Activated T-helper 2 cell treated with anti-CD3 and anti-CD28 coated beads, Interferon-gamma antibody, Interleukin-2, Interleukin-4, amounts not matched to agents 10 μg/mL and 5 μg/mL and 100 μg/mL, durations not matched to agents 14 hours and 24 hours and 36 hours (primary cell): ENCODE results near the gene URI1. TPM values are rescaled to one million over a fixed set of nuclear protein-coding genes. Genes with fewer than 3 reads are reported as not detected.
"Not testable (repeated sequence)": the region's sequence is repeated elsewhere in the genome, so short reads cannot be mapped to it uniquely, and the experiment has no call there.

Source experiments
- DNase-seq: peaks from one replicate; pipeline ENCODE4 v3.0.0; 2021; ENCODE audit warnings: low spot score
- H3K27ac Mint-ChIP-seq: one replicate; pipeline ENCODE4 v1.8.0; 2021; ENCODE audit warnings: mixed read lengths
- H3K27me3 Mint-ChIP-seq: one replicate; pipeline ENCODE4 v1.8.0; 2021; ENCODE audit warnings: low read depth, mixed read lengths
- H3K36me3 Mint-ChIP-seq: one replicate; pipeline ENCODE4 v1.8.0; 2021; ENCODE audit warnings: low read depth, mixed read lengths
- H3K4me1 Mint-ChIP-seq: one replicate; pipeline ENCODE4 v1.8.0; 2021; ENCODE audit warnings: low read depth, mixed read lengths
- H3K4me3 Mint-ChIP-seq: one replicate; pipeline ENCODE4 v1.8.0; 2021; ENCODE audit warnings: low read depth, mild to moderate bottlenecking, moderate library complexity, mixed read lengths
- H3K9me3 Mint-ChIP-seq: one replicate; pipeline ENCODE4 v1.8.0; 2021; ENCODE audit warnings: mixed read lengths
- intact Hi-C: fragments of 100-400 bp; cut with micrococcal nuclease; formaldehyde crosslinking; loops from one replicate; pipeline ENCODE4 v1.15.1; 2023
- total RNA-seq: library from RNA; stranded (reverse); gene quantifications from 2 replicates; pipeline ENCODE4 v1.2.3, GENCODE V29; 2022

URI1 gene
- total RNA-seq, 1 donor from 2014 or later: 55.6 TPM

DNA sequence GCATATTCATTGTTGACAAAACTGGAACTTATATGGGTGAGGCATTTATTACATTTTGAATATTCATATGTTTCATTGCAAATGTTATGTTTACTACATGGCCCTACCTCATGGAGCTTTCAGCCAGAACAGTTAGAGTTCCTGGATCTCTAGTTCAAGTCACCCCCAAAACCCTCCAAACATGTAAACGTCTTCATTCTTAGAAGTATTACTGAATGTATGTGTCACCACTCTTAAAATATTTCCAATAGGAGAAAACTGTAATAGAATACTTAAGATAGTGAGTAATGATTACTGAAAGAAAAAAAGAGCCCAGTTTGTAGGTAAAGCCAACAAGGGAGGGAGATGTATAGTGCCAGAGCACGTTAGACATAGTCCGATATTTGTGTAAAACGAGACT lies 23.5 kb downstream of the URI1 start:
- Mint-ChIP-seq H3K36me3 (peaks cover 5% of the 10 kb centered on the region), H3K27me3 (no peaks in the 10 kb centered on the region), H3K9me3 (peaks cover 3% of the 10 kb centered on the region), H3K27ac (no peak overlapping the region), H3K4me1 (peaks cover 52% of the 10 kb centered on the region), H3K4me3 (no peak overlapping the region)
- DNase-seq: no peak
- intact Hi-C loops: no loop called here

DNA sequence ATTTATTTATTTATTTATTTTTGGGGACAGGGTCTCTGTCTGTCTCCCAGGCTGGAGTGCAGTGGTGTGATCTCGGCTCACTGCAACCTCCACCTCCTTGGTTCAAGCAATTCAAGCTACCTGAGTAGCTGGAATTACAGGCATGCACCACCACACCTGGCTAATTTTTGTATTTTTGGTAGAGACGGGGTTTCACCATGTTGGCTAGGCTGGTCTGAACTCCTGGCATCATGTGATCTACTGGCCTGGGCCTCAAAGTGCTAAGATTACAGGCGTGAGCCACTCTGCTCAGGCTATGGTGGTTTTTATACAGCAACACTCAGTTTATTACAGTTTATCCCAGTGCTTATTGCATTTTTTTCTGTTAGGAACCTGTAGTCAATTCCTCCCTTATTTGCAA lies 24.1 kb downstream of the URI1 start:
- intact Hi-C loops, H3K9me3 Mint-ChIP-seq, DNase-seq, H3K4me3 Mint-ChIP-seq, H3K27me3 Mint-ChIP-seq, H3K27ac Mint-ChIP-seq, H3K36me3 Mint-ChIP-seq: not testable (repeated sequence)
- peaks cover 50% of the 10 kb centered on the region for H3K4me1 Mint-ChIP-seq

- Mint-ChIP-seq H3K4me1 (peaks cover 48% of the 10 kb centered on the region), H3K27me3 (no peaks in the 10 kb centered on the region), H3K36me3 (no peaks in the 10 kb centered on the region), H3K9me3 (no peaks in the 10 kb centered on the region), H3K27ac (no peak overlapping the region), H3K4me3 (no peak overlapping the region)
- no peak for DNase-seq
- intact Hi-C loops: no loop called here
Measured at GRCh38 chr19:29966588-29967249, 24.7 kb downstream of the URI1 start.

- Mint-ChIP-seq H3K9me3 (no peaks in the 10 kb centered on the region), H3K4me1 (peaks cover 46% of the 10 kb centered on the region)
- intact Hi-C loops: no loop called here
Measured at GRCh38 chr19:29967623-29968022, 25.6 kb downstream of the URI1 start.

GRCh38 chr19:29969891-29970290 lies 27.9 kb downstream of the URI1 start:
- no peaks in the 10 kb centered on the region for H3K9me3 Mint-ChIP-seq
- intact Hi-C loops: no loop called here
- no peak overlapping the region for H3K4me3 Mint-ChIP-seq
- H3K27me3 Mint-ChIP-seq: no peaks in the 10 kb centered on the region
- no peak overlapping the region for H3K27ac Mint-ChIP-seq
- peaks cover 2% of the 10 kb centered on the region for H3K36me3 Mint-ChIP-seq
- no peak for DNase-seq
- H3K4me1 Mint-ChIP-seq: peaks cover 38% of the 10 kb centered on the region

More at GRCh38 chr19:29967623-29968022, 25.6 kb downstream of the URI1 start:
- no peak overlapping the region for H3K27ac Mint-ChIP-seq
- H3K27me3 Mint-ChIP-seq: no peaks in the 10 kb centered on the region
- no peaks in the 10 kb centered on the region for H3K36me3 Mint-ChIP-seq
- no peak for DNase-seq
- H3K4me3 Mint-ChIP-seq: no peak overlapping the region

DNA sequence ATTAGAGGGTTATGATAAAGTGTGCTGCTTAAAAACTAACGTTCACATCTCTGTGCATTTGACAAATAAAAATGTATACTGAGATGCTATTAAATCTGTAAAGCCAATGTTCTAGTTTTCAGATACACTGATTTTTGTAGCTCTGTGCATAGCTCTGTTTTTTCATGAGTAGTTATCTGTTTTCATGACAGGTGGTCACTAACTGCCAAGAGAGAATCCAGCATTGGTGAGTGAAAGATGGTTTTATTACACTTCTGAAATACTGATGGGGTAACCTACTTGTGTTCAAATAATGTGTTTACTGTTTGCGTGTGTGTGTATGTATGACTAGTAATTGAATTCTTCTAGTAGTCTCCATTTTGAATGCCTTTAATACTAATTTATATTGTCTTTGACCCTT lies 29.0 kb downstream of the URI1 start:
- peaks cover 2% of the 10 kb centered on the region for H3K36me3 Mint-ChIP-seq
- no peak for DNase-seq
- H3K27ac Mint-ChIP-seq: no peak overlapping the region
- H3K4me3 Mint-ChIP-seq: no peak overlapping the region
- no peaks in the 10 kb centered on the region for H3K9me3 Mint-ChIP-seq
- intact Hi-C loops: no loop called here
- no peaks in the 10 kb centered on the region for H3K27me3 Mint-ChIP-seq
- H3K4me1 Mint-ChIP-seq: peaks cover 30% of the 10 kb centered on the region

DNA sequence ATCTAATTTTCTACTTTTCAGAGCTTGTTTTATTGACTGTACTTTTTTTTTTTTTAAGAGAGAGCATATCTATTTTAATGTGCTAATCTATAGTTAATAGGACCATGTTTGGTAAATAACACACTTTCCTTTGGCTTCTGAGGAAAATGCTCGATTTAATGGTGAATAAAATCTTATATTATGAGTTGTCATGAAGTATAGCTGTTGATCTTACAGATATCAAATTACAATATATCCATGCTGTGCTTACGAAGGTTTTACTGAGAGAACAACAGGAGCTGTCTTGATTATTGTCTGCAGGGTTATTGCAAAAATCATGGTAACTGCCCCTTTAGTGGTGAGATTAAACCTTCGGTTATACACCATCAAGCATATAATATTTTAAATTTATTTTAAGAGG lies 29.6 kb downstream of the URI1 start:
- Mint-ChIP-seq H3K4me3 (no peak overlapping the region), H3K27me3 (no peaks in the 10 kb centered on the region), H3K36me3 (peaks cover 2% of the 10 kb centered on the region), H3K27ac (no peak overlapping the region), H3K9me3 (no peaks in the 10 kb centered on the region), H3K4me1 (peaks cover 31% of the 10 kb centered on the region)
- intact Hi-C loops: no loop called here
- no peak for DNase-seq

DNA sequence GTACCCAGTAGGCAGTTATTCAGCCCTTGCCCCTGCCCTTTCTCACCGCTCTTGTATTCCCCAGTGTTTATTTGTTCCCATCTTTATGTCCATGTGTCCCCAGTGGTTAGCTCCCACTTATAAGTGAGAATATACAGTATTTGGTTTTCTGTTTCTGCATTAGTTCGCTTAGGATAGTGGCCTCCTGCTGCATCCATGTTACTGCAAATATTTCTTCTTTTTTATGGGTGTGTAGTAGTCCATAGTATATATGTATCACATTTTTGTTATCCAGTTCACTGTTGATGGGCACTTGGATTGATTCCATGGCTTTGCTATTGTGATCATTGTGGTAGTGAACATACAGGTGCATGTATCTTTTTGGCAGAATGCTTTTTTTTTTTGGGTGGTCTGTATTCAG lies 32.7 kb downstream of the URI1 start:
- Mint-ChIP-seq H3K27me3 (no peaks in the 10 kb centered on the region), H3K36me3 (peaks cover 2% of the 10 kb centered on the region), H3K4me1 (peaks cover 27% of the 10 kb centered on the region), H3K9me3 (no peaks in the 10 kb centered on the region), H3K27ac (no peak overlapping the region), H3K4me3 (no peak overlapping the region)
- intact Hi-C loops: no loop called here
- DNase-seq: no peak

- no peak for DNase-seq
- Mint-ChIP-seq H3K36me3 (peaks cover 12% of the 10 kb centered on the region), H3K27ac (no peak overlapping the region), H3K9me3 (no peaks in the 10 kb centered on the region), H3K4me3 (no peak overlapping the region), H3K27me3 (no peaks in the 10 kb centered on the region), H3K4me1 (peaks cover 28% of the 10 kb centered on the region)
- intact Hi-C loops: no loop called here
Measured at GRCh38 chr19:29976151-29976943, 34.3 kb downstream of the URI1 start.

DNA sequence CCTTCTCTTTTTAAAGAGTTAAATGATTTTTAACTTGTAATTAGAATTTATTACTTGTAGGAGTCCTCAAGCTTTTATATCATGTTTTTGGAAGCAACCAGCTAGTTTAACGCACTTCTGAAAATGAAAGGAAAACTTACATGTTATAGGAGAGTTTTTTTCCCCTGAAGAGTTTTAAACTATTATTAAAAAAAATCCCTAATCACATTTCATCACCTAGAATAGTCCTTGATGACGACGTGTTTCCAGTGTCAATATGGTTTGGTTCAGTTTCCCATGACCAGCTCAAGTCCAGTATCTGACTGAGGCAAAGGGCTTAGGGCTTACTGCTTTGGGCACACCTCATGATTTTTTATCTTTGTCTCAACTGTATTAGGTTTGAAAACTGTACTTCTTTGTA lies 36.0 kb downstream of the URI1 start:
- intact Hi-C loops: no loop called here
- Mint-ChIP-seq H3K27ac (no peak overlapping the region), H3K4me1 (peaks cover 34% of the 10 kb centered on the region), H3K4me3 (no peak overlapping the region), H3K9me3 (no peaks in the 10 kb centered on the region), H3K27me3 (no peaks in the 10 kb centered on the region), H3K36me3 (peaks cover 14% of the 10 kb centered on the region)
- no peak for DNase-seq

GRCh38 chr19:29983568-29983967 lies 41.5 kb downstream of the URI1 start:
- Mint-ChIP-seq H3K36me3 (peaks cover 46% of the 10 kb centered on the region), H3K27ac (no peak overlapping the region), H3K4me1 (peaks cover 14% of the 10 kb centered on the region), H3K4me3 (no peak overlapping the region), H3K9me3 (no peaks in the 10 kb centered on the region), H3K27me3 (no peaks in the 10 kb centered on the region)
- intact Hi-C loops: no loop called here
- no peak for DNase-seq

DNA sequence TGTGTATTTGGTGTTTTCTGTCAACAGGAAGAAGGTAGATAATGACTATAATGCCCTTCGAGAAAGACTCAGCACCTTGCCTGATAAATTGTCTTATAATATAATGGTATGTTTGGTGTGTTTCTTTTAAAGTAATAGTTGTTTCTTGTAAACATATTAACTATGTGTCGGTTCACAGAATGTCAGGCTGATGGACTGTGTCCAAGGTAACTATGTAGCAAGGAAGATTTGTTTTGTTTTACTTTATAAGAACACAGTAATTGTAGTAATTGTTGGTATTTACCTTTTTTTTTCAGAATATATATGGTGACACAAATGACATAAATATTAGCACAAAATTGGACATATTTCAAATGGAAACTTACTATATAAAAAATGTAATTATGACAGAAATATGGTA lies 43.2 kb downstream of the URI1 start:
- peaks cover 52% of the 10 kb centered on the region for H3K36me3 Mint-ChIP-seq
- intact Hi-C loops: no loop called here

GRCh38 chr19:29988351-29988750 lies 46.3 kb downstream of the URI1 start:
- Mint-ChIP-seq H3K9me3 (peaks cover 13% of the 10 kb centered on the region), H3K4me3 (no peak overlapping the region), H3K36me3 (peaks cover 76% of the 10 kb centered on the region), H3K4me1 (peaks cover 1% of the 10 kb centered on the region), H3K27me3 (no peaks in the 10 kb centered on the region), H3K27ac (no peak overlapping the region)
- no peak for DNase-seq
- intact Hi-C loops: no loop called here

More for the DNA sequence above, 43.2 kb downstream of the URI1 start:
- no peak for DNase-seq
- Mint-ChIP-seq H3K27ac (no peak overlapping the region), H3K4me3 (no peak overlapping the region), H3K27me3 (no peaks in the 10 kb centered on the region), H3K4me1 (peaks cover 14% of the 10 kb centered on the region), H3K9me3 (no peaks in the 10 kb centered on the region)
